ENCODE results near the gene MAPK8.

The MAPK8 gene

DNA sequence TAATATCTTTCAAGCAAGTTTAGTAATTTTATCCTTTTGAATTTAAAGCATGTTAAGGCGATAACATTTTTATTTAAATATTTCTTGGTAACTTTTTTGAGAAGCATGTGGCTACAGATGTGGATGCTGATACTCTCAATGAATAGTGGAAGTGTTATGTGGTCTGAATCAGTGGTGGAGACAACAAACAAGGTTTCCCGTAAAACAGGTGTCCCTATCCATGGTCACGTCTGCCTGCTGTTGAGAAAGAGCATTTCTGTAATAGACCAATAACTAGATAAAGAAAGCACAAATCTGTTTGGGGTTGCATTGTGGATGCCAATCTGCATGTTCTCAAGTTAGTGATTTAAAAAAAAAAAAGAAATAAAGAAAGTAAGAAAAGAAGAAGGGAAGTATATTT is 13.9 kb upstream of the MAPK8 start:
- Histone ChIP-seq H3K9me3 (ENCODE audit: insufficient read depth, low read length) (no peaks in the 10 kb centered on the region), H3K27me3 (ENCODE audit: insufficient read depth, insufficient read length) (no peaks in the 10 kb centered on the region), H3K9ac (ENCODE audit: insufficient read length, low read depth) (no peak overlapping the region), H3K4me3 (ENCODE audit: insufficient read length, low read depth) (no peak overlapping the region), H3K4me1 (ENCODE audit: insufficient read depth, insufficient read length) (no peaks in the 10 kb centered on the region), H3K36me3 (ENCODE audit: insufficient read depth, insufficient read length, low read length) (no peaks in the 10 kb centered on the region)
- DNase-seq (ENCODE audit: low read depth, low spot score): no peak
- no peak for TF ChIP-seq ZNF274 (IDR thresholded peaks at IDR 0.05; ENCODE audit: low read depth, low read length)
- no peak for TF ChIP-seq SUZ12 (IDR thresholded peaks at IDR 0.05; ENCODE audit: extremely low read depth, insufficient read depth, insufficient read length)
- TF ChIP-seq YY1 (IDR thresholded peaks at IDR 0.05; ENCODE audit: insufficient read depth, insufficient read length): no peak

DNA sequence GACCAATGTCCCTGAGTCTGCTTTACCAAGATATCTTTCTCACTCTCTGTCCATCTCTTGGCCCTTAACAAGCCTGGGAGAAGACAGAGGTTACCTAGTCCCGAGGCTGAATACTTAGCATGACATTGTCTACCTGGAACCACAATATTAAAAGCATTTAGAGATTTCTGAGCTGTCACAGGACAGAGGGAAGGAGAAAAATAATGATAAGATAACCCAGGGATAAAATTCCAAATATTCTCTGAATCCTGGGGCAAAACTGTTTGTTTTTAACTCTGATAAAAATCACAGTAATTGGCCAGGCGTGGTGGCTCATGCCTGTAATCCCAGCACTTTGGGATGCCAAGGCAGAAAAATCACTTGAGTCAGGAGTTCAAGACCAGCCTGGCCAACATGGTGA is 12.0 kb upstream of the MAPK8 start:
- Histone ChIP-seq H3K4me3 (ENCODE audit: insufficient read length, low read depth) (no peak overlapping the region), H3K9me3 (ENCODE audit: insufficient read depth, low read length) (no peaks in the 10 kb centered on the region), H3K27me3 (ENCODE audit: insufficient read depth, insufficient read length) (no peaks in the 10 kb centered on the region), H3K36me3 (ENCODE audit: insufficient read depth, insufficient read length, low read length) (no peaks in the 10 kb centered on the region), H3K9ac (ENCODE audit: insufficient read length, low read depth) (no peak overlapping the region), H3K4me1 (ENCODE audit: insufficient read depth, insufficient read length) (no peaks in the 10 kb centered on the region)
- no peak for DNase-seq (ENCODE audit: low read depth, low spot score)
- TF ChIP-seq ZNF274 (IDR thresholded peaks at IDR 0.05; ENCODE audit: low read depth, low read length) (no peak), YY1 (IDR thresholded peaks at IDR 0.05; ENCODE audit: insufficient read depth, insufficient read length) (no peak), SUZ12 (IDR thresholded peaks at IDR 0.05; ENCODE audit: extremely low read depth, insufficient read depth, insufficient read length) (no peak)

DNA sequence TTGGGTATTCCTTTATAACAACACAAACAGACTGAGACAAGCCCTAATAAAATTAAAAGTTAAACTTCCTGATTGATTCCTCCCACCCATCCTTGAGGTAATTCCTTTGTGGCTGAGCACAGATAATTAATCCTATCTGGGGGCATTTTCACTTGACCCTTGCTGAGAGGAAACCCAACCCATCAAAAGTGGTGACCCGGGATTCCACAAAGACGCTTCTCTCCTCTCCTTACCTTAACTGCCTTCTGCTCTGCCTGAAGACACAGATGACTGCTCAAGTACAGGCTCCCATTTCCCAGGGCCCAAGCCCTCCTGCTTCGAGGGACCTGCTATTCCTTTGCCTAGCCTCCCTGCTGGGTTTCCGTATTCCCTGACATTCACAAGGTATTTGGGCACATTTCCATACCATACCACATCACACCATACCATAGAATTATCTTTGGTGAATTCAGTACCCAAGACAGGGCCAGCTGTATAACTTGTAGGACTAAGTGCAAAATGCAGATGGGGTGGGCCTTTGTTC is 9.8 kb upstream of the MAPK8 start:
- H3K4me3 ChIP-seq (ENCODE audit: insufficient read length, low read depth): no peak overlapping the region

DNA sequence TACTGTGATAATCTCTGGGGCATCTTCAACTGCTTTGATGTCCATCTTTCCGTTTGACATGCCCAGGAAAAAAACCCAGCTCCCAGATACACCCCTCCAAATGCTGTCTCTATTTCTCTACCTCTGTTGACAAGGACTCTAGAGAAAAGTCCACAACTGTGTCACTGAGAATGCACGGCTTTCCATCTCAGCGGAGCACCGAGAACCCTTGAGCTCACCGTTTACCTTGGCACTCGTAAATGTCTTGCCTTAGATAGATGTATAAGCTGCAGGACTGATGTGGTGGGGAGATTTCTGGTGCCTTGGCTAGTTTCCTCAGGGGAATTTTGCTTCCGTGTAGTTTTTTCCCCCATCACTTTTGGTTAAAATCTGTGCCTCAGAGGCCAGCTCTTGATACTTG is 7.4 kb upstream of the MAPK8 start:
- H3K4me3 ChIP-seq (ENCODE audit: insufficient read length, low read depth): no peak overlapping the region
- TF ChIP-seq SUZ12 (IDR thresholded peaks at IDR 0.05; ENCODE audit: extremely low read depth, insufficient read depth, insufficient read length): no peak
- no peak for TF ChIP-seq YY1 (IDR thresholded peaks at IDR 0.05; ENCODE audit: insufficient read depth, insufficient read length)
- TF ChIP-seq ZNF274 (IDR thresholded peaks at IDR 0.05; ENCODE audit: low read depth, low read length): no peak
- no peaks in the 10 kb centered on the region for H3K4me1 ChIP-seq (ENCODE audit: insufficient read depth, insufficient read length)
- no peaks in the 10 kb centered on the region for H3K27me3 ChIP-seq (ENCODE audit: insufficient read depth, insufficient read length)
- no peaks in the 10 kb centered on the region for H3K36me3 ChIP-seq (ENCODE audit: insufficient read depth, insufficient read length, low read length)
- no peak overlapping the region for H3K9ac ChIP-seq (ENCODE audit: insufficient read length, low read depth)
- no peak for DNase-seq (ENCODE audit: low read depth, low spot score)
- no peaks in the 10 kb centered on the region for H3K9me3 ChIP-seq (ENCODE audit: insufficient read depth, low read length)

More for the DNA sequence above, 9.8 kb upstream of the MAPK8 start:
- no peaks in the 10 kb centered on the region for H3K9me3 ChIP-seq (ENCODE audit: insufficient read depth, low read length)
- no peaks in the 10 kb centered on the region for H3K27me3 ChIP-seq (ENCODE audit: insufficient read depth, insufficient read length)
- TF ChIP-seq ZNF274 (IDR thresholded peaks at IDR 0.05; ENCODE audit: low read depth, low read length) (no peak), YY1 (IDR thresholded peaks at IDR 0.05; ENCODE audit: insufficient read depth, insufficient read length) (no peak), SUZ12 (IDR thresholded peaks at IDR 0.05; ENCODE audit: extremely low read depth, insufficient read depth, insufficient read length) (no peak)
- H3K4me1 ChIP-seq (ENCODE audit: insufficient read depth, insufficient read length): no peaks in the 10 kb centered on the region
- no peak for DNase-seq (ENCODE audit: low read depth, low spot score)
- no peak overlapping the region for H3K9ac ChIP-seq (ENCODE audit: insufficient read length, low read depth)
- no peaks in the 10 kb centered on the region for H3K36me3 ChIP-seq (ENCODE audit: insufficient read depth, insufficient read length, low read length)

DNA sequence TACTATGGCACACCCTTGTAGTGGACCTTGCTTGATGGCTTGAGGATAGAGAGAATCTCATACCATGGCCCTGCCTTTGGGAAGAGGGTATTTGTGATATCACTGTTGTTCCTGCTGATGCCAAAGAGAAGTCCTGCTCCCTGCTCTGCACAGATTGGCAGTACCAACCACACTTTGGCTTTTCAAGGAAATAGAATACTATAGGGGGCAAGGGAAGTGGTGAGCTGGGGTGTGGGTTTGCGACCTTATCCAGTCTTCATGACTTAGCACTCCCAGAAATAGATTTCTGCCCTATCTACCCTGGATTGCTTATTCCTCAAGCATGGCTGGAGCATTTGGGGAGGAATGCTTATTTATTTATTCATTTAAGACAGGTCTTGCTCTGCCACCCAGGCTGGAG is 6.8 kb upstream of the MAPK8 start:
- TF ChIP-seq SUZ12 (IDR thresholded peaks at IDR 0.05; ENCODE audit: extremely low read depth, insufficient read depth, insufficient read length) (no peak), ZNF274 (IDR thresholded peaks at IDR 0.05; ENCODE audit: low read depth, low read length) (no peak), YY1 (IDR thresholded peaks at IDR 0.05; ENCODE audit: insufficient read depth, insufficient read length) (no peak)
- Histone ChIP-seq H3K9ac (ENCODE audit: insufficient read length, low read depth) (no peak overlapping the region), H3K4me3 (ENCODE audit: insufficient read length, low read depth) (no peak overlapping the region)

DNA sequence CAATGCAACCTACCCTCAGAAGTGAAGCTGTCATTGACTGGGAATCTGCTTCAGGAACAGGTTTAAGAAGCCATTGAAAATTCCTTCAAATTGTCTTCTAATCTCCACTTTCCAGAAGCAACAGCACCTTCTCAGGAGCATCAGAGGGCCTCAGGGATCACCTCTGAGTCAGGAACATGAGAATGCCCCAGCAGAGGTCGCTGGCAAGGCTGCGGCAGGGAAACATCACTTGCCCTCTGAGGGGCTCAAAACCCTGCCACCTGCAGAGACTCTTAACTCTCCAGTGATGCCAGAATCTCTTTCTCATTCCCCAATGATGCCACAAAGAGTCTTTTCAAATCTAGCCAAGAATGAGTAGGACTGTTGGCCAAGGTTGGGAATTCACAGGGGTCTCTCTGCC is 5.9 kb upstream of the MAPK8 start:
- Histone ChIP-seq H3K27me3 (ENCODE audit: insufficient read depth, insufficient read length) (peaks cover 14% of the 10 kb centered on the region), H3K4me3 (ENCODE audit: insufficient read length, low read depth) (no peak overlapping the region), H3K9ac (ENCODE audit: insufficient read length, low read depth) (no peak overlapping the region), H3K36me3 (ENCODE audit: insufficient read depth, insufficient read length, low read length) (no peaks in the 10 kb centered on the region), H3K4me1 (ENCODE audit: insufficient read depth, insufficient read length) (no peaks in the 10 kb centered on the region), H3K9me3 (ENCODE audit: insufficient read depth, low read length) (no peaks in the 10 kb centered on the region)
- TF ChIP-seq YY1 (IDR thresholded peaks at IDR 0.05; ENCODE audit: insufficient read depth, insufficient read length): no peak
- TF ChIP-seq ZNF274 (IDR thresholded peaks at IDR 0.05; ENCODE audit: low read depth, low read length): no peak
- no peak for TF ChIP-seq SUZ12 (IDR thresholded peaks at IDR 0.05; ENCODE audit: extremely low read depth, insufficient read depth, insufficient read length)
- DNase-seq (ENCODE audit: low read depth, low spot score): no peak

More for the DNA sequence above, 6.8 kb upstream of the MAPK8 start:
- no peaks in the 10 kb centered on the region for H3K36me3 ChIP-seq (ENCODE audit: insufficient read depth, insufficient read length, low read length)
- no peak for DNase-seq (ENCODE audit: low read depth, low spot score)
- H3K4me1 ChIP-seq (ENCODE audit: insufficient read depth, insufficient read length): no peaks in the 10 kb centered on the region
- H3K27me3 ChIP-seq (ENCODE audit: insufficient read depth, insufficient read length): peaks cover 5% of the 10 kb centered on the region
- H3K9me3 ChIP-seq (ENCODE audit: insufficient read depth, low read length): no peaks in the 10 kb centered on the region

DNA sequence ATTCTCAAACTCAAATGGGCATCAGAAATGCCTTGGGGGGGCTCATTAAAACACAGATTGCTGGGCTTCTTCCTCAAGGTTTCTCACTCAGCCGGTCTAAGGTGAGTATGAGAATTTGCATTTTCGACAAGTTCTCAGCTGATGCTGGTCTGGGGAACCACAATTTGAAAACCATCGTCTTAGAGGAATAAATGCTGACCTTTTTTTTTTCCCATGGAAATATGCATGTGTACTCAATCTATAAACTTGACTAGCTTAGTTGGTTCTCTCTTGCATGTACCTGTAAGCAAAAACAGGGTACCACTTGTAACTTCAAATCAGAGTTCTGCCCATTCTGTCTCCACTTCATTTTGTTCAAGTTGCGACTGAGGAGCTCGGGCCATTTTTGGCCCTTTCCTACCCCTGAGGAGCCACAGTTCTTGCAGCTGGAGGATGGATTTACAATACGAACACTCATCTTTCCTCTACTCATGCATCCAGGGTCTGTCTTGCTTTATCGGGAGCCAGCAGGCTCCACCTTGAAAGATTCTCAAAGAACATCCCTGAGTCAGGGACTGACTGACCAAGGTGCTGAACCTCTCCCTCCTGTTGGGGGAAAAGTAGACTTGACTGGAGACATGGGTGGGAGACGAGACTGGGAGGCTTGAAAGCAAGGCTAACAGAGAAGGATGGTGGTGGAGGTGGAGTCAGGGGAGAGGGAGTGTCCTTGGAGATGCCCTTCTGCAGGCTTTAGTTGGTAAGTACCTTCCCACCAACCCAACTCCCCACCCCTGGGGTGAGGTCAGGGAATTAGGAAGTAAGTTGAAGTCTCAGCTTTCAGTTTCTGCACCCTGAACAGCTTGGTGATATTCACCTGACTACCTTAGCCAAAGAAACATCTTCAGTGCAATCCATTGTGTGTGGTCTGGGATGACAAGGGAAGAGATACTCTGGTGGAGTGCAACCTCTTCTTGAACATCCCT is 3.7 kb upstream of the MAPK8 start:
- Histone ChIP-seq H3K4me1 (ENCODE audit: insufficient read depth, insufficient read length) (peaks cover 2% of the 10 kb centered on the region), H3K9ac (ENCODE audit: insufficient read length, low read depth) (no peak overlapping the region), H3K4me3 (ENCODE audit: insufficient read length, low read depth) (no peak overlapping the region), H3K27me3 (ENCODE audit: insufficient read depth, insufficient read length) (peaks cover 19% of the 10 kb centered on the region), H3K9me3 (ENCODE audit: insufficient read depth, low read length) (no peaks in the 10 kb centered on the region), H3K36me3 (ENCODE audit: insufficient read depth, insufficient read length, low read length) (no peaks in the 10 kb centered on the region)
- TF ChIP-seq SUZ12 (IDR thresholded peaks at IDR 0.05; ENCODE audit: extremely low read depth, insufficient read depth, insufficient read length) (no peak), YY1 (IDR thresholded peaks at IDR 0.05; ENCODE audit: insufficient read depth, insufficient read length) (no peak), ZNF274 (IDR thresholded peaks at IDR 0.05; ENCODE audit: low read depth, low read length) (no peak)
- DNase-seq (ENCODE audit: low read depth, low spot score): no peak
